ENCODE results near the gene ARFGAP1.

DNA sequence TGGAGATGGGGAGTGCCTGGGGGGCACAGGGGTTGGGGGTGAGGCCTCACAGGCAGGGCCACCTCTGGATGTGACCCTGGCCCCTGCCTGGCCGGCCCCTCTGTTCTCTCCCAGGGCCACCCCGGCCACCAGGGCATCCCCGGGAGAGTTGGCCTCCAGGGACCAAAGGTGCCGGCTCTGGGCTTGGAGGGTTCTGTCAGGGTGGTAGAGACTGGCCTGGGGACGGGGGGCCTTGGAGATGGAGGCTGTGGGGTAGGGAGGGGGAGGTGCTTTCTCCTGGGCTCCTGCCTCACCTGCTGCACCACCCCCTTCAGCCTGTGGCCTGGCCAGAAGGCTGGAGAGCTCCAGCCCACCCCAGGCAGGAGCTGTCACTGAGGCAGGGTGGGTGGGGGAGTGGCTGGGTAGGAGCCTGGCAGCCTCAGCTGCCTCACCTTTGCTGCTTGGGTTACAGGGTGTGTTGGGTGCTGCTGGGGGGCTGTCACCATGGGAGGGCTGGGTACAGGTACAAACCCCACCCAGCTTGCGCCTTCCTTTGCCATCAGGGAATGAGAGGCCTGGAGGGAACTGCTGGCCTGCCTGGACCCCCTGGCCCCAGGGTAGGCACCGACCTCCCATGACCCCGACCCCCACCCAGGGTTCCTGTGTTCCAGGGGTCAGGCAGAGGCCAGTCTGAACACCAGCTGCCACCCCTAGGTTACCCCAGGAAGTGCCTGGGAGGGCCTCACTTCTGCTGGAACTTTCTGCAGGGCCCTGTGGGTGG, 53.1 kb downstream of the ARFGAP1 start:
- TF ChIP-seq POLR2A (IDR thresholded peaks at IDR 0.05; ENCODE audit: low read depth, low read length) = no peak
- TF ChIP-seq, protein P1, sequence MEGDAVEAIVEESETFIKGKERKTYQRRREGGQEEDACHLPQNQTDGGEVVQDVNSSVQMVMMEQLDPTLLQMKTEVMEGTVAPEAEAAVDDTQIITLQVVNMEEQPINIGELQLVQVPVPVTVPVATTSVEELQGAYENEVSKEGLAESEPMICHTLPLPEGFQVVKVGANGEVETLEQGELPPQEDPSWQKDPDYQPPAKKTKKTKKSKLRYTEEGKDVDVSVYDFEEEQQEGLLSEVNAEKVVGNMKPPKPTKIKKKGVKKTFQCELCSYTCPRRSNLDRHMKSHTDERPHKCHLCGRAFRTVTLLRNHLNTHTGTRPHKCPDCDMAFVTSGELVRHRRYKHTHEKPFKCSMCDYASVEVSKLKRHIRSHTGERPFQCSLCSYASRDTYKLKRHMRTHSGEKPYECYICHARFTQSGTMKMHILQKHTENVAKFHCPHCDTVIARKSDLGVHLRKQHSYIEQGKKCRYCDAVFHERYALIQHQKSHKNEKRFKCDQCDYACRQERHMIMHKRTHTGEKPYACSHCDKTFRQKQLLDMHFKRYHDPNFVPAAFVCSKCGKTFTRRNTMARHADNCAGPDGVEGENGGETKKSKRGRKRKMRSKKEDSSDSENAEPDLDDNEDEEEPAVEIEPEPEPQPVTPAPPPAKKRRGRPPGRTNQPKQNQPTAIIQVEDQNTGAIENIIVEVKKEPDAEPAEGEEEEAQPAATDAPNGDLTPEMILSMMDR (conservative IDR thresholded peaks at IDR 0.05; ENCODE audit: low read depth, low read length) = no peak
- no peak for TF ChIP-seq SMC3 (IDR thresholded peaks at IDR 0.05; ENCODE audit: low read depth, low read length)
- TF ChIP-seq, protein P2, sequence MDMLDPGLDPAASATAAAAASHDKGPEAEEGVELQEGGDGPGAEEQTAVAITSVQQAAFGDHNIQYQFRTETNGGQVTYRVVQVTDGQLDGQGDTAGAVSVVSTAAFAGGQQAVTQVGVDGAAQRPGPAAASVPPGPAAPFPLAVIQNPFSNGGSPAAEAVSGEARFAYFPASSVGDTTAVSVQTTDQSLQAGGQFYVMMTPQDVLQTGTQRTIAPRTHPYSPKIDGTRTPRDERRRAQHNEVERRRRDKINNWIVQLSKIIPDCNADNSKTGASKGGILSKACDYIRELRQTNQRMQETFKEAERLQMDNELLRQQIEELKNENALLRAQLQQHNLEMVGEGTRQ (IDR thresholded peaks at IDR 0.05; ENCODE audit: low read depth, low read length) = no peak
